ENCODE data around the gene GALT. TPM values are rescaled to one million over a fixed set of nuclear protein-coding genes. Genes with fewer than 3 reads are reported as not detected.

The GALT gene
- total RNA-seq, 2 experiments from 2014 or later, result 62.5 to 90.9 TPM

- Histone ChIP-seq H3K36me3 (ENCODE audit: insufficient read depth, low read length) (no peaks in the 10 kb centered on the region), H3K27ac (ENCODE audit: low read depth, low read length, poor library complexity, severe bottlenecking) (no peak overlapping the region), H4K20me1 (ENCODE audit: insufficient read depth, low read length) (no peaks in the 10 kb centered on the region), H3K4me2 (ENCODE audit: low read length) (no peak overlapping the region), H3K79me2 (ENCODE audit: insufficient read depth, low read depth, low read length) (no peaks in the 10 kb centered on the region), H2AFZ (ENCODE audit: low read length) (no peak overlapping the region), H3K9me3 (ENCODE audit: low read length) (no peaks in the 10 kb centered on the region), H3K4me3 (ENCODE audit: low read depth, low read length, poor library complexity, severe bottlenecking) (no peak overlapping the region), H3K4me1 (ENCODE audit: insufficient read depth, low read length, poor library complexity, severe bottlenecking) (peaks cover 4% of the 10 kb centered on the region), H3K9me2 (ENCODE audit: insufficient read depth, low read length) (no peaks in the 10 kb centered on the region)
- intact Hi-C loops (cut with micrococcal nuclease; ENCODE audit: unreplicated experiment), result no loop called here
- no TSS peak for BruUV-seq (replicated peaks)
- DNase-seq (ENCODE audit: low spot score), result no peak
- POLR2A ChIA-PET, result no interaction called here
- no peak for TF ChIP-seq CTCF (conservative IDR thresholded peaks at IDR 0.05; ENCODE audit: low read length)
- TF ChIP-seq EZH2phosphoT487 (IDR thresholded peaks at IDR 0.05; ENCODE audit: borderline replicate concordance, low read depth, low read length), result no peak
- CTCF ChIA-PET (ENCODE audit: unreplicated experiment), result no interaction called here
Measured at GRCh38 chr9:34655394-34655793, 8.9 kb downstream of the GALT start.

DNA sequence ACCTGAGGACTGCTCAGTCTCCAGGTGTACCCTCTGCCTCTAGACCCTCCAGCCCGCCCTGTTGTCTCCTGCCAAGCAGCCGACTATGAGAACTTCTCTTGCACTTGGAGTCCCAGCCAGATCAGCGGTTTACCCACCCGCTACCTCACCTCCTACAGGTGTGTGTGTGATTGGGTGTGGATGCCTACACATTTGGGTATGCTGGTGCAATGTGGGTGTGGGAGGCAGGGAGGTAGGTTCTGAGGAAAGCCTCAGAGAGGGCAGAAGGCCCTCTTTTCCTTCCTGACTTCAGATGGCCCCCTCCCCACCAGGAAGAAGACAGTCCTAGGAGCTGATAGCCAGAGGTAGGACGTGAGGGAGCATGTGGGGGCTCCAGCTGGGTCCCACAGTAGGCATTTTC is 10.5 kb downstream of the GALT start:
- no peak for TF ChIP-seq CTCF (conservative IDR thresholded peaks at IDR 0.05; ENCODE audit: low read length)
- no peak for TF ChIP-seq EZH2phosphoT487 (IDR thresholded peaks at IDR 0.05; ENCODE audit: borderline replicate concordance, low read depth, low read length)
- Histone ChIP-seq H3K36me3 (ENCODE audit: insufficient read depth, low read length) (no peaks in the 10 kb centered on the region), H3K79me2 (ENCODE audit: insufficient read depth, low read depth, low read length) (no peaks in the 10 kb centered on the region), H3K4me2 (ENCODE audit: low read length) (no peak overlapping the region), H3K4me1 (ENCODE audit: insufficient read depth, low read length, poor library complexity, severe bottlenecking) (peaks cover 2% of the 10 kb centered on the region), H3K27ac (ENCODE audit: low read depth, low read length, poor library complexity, severe bottlenecking) (no peak overlapping the region), H3K9me3 (ENCODE audit: low read length) (no peaks in the 10 kb centered on the region), H3K9me2 (ENCODE audit: insufficient read depth, low read length) (no peaks in the 10 kb centered on the region), H3K4me3 (ENCODE audit: low read depth, low read length, poor library complexity, severe bottlenecking) (no peak overlapping the region), H2AFZ (ENCODE audit: low read length) (no peak overlapping the region), H4K20me1 (ENCODE audit: insufficient read depth, low read length) (no peaks in the 10 kb centered on the region)
- BruUV-seq (replicated peaks), result no TSS peak
- intact Hi-C loops (cut with micrococcal nuclease; ENCODE audit: unreplicated experiment), result no loop called here
- no peak for DNase-seq (ENCODE audit: low spot score)
- POLR2A ChIA-PET, result interaction anchor here (0.6 kb wide), 1 partner anchor 52 kb away, joined by 4 read pairs; no protein-coding TSS in a partner anchor
- CTCF ChIA-PET (ENCODE audit: unreplicated experiment), result no interaction called here

- H3K79me2 ChIP-seq (ENCODE audit: insufficient read depth, low read depth, low read length), result no peaks in the 10 kb centered on the region
- no peaks in the 10 kb centered on the region for H3K4me1 ChIP-seq (ENCODE audit: insufficient read depth, low read length, poor library complexity, severe bottlenecking)
- DNase-seq (ENCODE audit: low spot score), result no peak
- no peaks in the 10 kb centered on the region for H3K9me2 ChIP-seq (ENCODE audit: insufficient read depth, low read length)
- no peak for TF ChIP-seq CTCF (conservative IDR thresholded peaks at IDR 0.05; ENCODE audit: low read length)
- TF ChIP-seq EZH2phosphoT487 (IDR thresholded peaks at IDR 0.05; ENCODE audit: borderline replicate concordance, low read depth, low read length), result no peak
- BruUV-seq (replicated peaks), result no TSS peak
- no peak overlapping the region for H3K4me3 ChIP-seq (ENCODE audit: low read depth, low read length, poor library complexity, severe bottlenecking)
- ChIA-PET POLR2A (no interaction called here), CTCF (ENCODE audit: unreplicated experiment) (no interaction called here)
- no peaks in the 10 kb centered on the region for H3K9me3 ChIP-seq (ENCODE audit: low read length)
- H3K36me3 ChIP-seq (ENCODE audit: insufficient read depth, low read length), result no peaks in the 10 kb centered on the region
- H3K27ac ChIP-seq (ENCODE audit: low read depth, low read length, poor library complexity, severe bottlenecking), result no peak overlapping the region
- intact Hi-C loops (cut with micrococcal nuclease; ENCODE audit: unreplicated experiment), result no loop called here
- H3K4me2 ChIP-seq (ENCODE audit: low read length), result no peak overlapping the region
- no peaks in the 10 kb centered on the region for H4K20me1 ChIP-seq (ENCODE audit: insufficient read depth, low read length)
- no peak overlapping the region for H2AFZ ChIP-seq (ENCODE audit: low read length)
Measured at GRCh38 chr9:34658461-34658860, 12.0 kb downstream of the GALT start.
